NCI-H82 treated with DMSO at 0.1 percent for 48 hours (cell line): Measurements from ENCODE around the gene KLF9.

Experiments used
- DNase-seq: peaks from one replicate; lab custom pipeline; 2025; ENCODE audit not compliant: unreplicated experiment; lab: John Stamatoyannopoulos, UW

KLF9 gene

DNA sequence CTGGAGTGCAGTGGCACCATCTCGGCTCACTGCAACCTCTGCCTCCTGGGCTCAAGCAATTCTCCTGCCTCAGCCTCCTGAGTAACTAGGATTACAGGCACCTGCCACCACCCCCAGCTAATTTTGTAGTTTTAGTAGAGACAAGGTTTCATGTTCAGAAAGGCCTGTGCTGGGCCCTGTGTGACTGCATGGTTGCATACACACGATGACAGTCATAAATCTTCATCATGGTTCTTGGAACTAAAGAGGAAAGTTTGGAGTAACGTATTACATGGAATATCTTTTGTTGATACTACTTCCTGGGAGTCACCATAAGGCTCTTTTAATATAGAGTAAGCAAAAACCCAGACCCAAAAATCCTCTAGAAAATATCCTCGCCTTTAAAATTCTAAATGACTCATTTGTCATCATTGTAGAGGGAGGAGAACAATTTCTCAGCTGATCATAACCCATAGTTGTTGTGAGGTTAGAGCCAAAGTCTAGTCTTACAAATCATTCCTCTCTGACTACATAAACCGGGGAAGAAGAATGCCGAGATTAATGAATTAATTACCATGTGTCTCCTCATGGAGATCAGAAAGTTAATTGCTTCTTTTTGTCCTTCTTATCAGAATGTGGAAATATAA lies 47.0 kb downstream of the KLF9 start:
- no peak for DNase-seq

- no peak for DNase-seq
Observed at GRCh38 chr9:70363760-70364159, 50.7 kb downstream of the KLF9 start.

GRCh38 chr9:70362952-70363351 lies 51.5 kb downstream of the KLF9 start:
- no peak for DNase-seq

DNA sequence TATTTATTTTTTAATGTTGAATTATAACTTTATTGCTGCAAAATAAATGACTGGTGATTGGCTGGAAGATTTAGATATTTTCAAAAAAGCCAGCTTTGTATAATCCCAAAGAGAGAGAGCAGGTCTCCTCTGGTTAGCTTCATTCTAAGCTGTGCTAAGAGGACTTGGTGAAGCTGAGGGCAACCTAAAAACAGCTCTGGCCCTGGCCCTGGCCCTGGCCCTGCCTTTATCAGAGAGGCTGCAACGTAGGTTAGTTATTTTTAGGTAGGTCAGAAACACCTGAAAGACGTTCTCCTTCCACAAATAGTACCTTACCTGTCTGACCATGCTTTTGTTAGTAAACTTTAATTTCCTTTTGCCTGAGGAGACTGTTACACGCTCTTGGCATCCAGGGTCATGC lies 58.7 kb downstream of the KLF9 start:
- DNase-seq, result no peak

- no peak for DNase-seq
Observed at GRCh38 chr9:70352802-70353201, 61.7 kb downstream of the KLF9 start.

DNA sequence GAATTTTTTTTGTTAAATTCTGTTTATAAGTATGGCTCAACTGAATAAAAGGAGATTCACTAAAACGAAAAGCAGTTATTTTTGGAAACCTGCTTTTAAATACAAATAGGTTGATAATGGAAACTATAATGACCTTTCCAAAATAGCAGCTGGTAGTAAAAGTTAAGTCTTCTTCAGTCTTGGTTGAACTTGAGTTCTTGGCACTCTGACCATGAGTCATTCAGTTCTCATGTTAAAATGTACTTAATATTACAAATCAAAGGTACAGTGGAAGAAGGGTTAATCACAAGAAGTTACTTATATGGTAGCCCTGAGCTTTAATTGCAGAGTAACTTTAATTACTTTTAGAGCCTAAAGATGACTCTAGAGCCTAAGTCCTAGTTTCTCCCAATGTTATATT lies 62.1 kb downstream of the KLF9 start:
- DNase-seq, result no peak

DNA sequence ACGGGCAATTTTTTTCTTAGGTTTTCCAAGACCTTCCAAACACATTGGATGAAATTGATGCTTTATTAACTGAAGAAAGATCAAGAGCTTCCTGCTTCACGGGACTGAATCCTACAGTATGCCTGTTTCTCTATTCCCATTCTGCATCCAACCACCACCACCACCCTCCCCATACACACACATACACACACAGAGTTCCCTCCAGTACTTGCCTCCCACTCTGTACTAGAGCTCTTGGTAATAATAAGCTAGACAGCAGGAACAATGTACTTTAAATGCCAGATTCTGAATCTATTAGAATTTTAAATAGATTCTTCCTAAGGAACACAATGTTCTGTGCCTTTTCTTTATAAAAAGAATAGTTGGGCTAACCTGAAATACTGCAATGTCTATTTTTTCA lies 67.4 kb downstream of the KLF9 start:
- DNase-seq, result no peak

DNA sequence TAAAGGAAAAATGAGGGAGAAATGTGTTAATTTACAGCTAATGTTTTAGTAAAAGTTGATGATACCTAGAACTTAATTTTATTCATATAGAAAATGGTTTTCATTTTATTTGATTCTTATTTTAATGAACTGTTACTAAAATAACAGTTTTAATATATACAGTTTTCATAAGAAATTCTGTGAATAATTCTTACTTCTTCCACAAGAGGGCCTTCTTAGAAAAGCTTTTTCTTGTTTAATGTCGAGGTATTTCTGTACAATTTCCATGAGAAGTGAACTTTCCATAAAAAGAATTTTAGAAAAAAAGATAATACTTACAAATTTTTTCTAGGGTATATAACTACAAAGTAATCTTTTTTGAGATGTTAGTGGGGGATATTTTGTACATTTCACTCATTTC lies 73.9 kb downstream of the KLF9 start:
- no peak for DNase-seq
